ENCODE data around the gene ZC3H12A. TPM values are rescaled to one million over a fixed set of nuclear protein-coding genes. Genes with fewer than 3 reads are reported as not detected.
A peak's percentile ranks its signal among the peaks of the same experiment; 100 is the strongest.

The ZC3H12A gene
- total and polyA plus RNA-seq, 2 experiments from 2014 or later: 9.0 to 9.3 TPM

GRCh38 chr1:37432716-37433115 is 41.7 kb upstream of the ZC3H12A start:
- Mint-ChIP-seq H3K36me3 (ENCODE audit: low read depth) (no peaks in the 10 kb centered on the region), H3K4me3 (no peak overlapping the region), H3K27me3 (ENCODE audit: insufficient read depth, low read depth, poor library complexity) (peaks cover 11% of the 10 kb centered on the region), H3K27ac (no peak overlapping the region), H3K4me1 (peaks cover 14% of the 10 kb centered on the region; the same call in 2 of the 3 replicates), H3K9me3 (no peaks in the 10 kb centered on the region)
- no peak overlapping the region for H3K27ac ChIP-seq (ENCODE audit: low read depth)
- H3K4me1 ChIP-seq (ENCODE audit: insufficient read depth): peaks cover 4% of the 10 kb centered on the region; the same call in 1 of the 2 replicates
- DNase-seq (ENCODE audit: low spot score): no peak
- H3K27me3 ChIP-seq (ENCODE audit: insufficient read depth): no peaks in the 10 kb centered on the region
- no peaks in the 10 kb centered on the region for H4K20me1 ChIP-seq (replicated peaks; ENCODE audit: insufficient read depth)
- H3F3A ChIP-seq (replicated peaks; ENCODE audit: low read depth): no peaks in the 10 kb centered on the region
- H3K4me2 ChIP-seq: no peak overlapping the region
- H2AFZ ChIP-seq: 0 out of 2 replicates have a peak overlapping the region, but pooled peaks have one; percentile 28
- TF ChIP-seq JUNB (IDR thresholded peaks at IDR 0.05; ENCODE audit: unreplicated experiment) (no peak), NANOG (IDR thresholded peaks at IDR 0.05; ENCODE audit: borderline replicate concordance) (no peak), REST (IDR thresholded peaks at IDR 0.05; ENCODE audit: unreplicated experiment) (no peak), ZNF331 (CRISPR knock-in tag; IDR thresholded peaks at IDR 0.05; ENCODE audit: low read depth) (no peak), ZNF114 (CRISPR knock-in tag; IDR thresholded peaks at IDR 0.05) (no peak), ETS1 (IDR thresholded peaks at IDR 0.05) (no peak), CREB1 (CRISPR knock-in tag; IDR thresholded peaks at IDR 0.05; ENCODE audit: low read depth) (no peak), CTCF (conservative IDR thresholded peaks at IDR 0.05; ENCODE audit: low read depth in 2 of 2) (no peak; a peak in 1 of 4 replicates), EZH2phosphoT487 (IDR thresholded peaks at IDR 0.05; ENCODE audit: unreplicated experiment) (no peak), POLR2AphosphoS5 (IDR thresholded peaks at IDR 0.05; ENCODE audit: low read depth) (no peak), STAT1 (IDR thresholded peaks at IDR 0.05; ENCODE audit: unreplicated experiment) (no peak), EZH2 (IDR thresholded peaks at IDR 0.05; ENCODE audit: low read depth, unreplicated experiment) (no peak), ZNF462 (CRISPR knock-in tag; IDR thresholded peaks at IDR 0.05) (no peak)
- no peaks in the 10 kb centered on the region for H3K9me2 ChIP-seq (ENCODE audit: insufficient read depth)
- H3K79me2 ChIP-seq (replicated peaks; ENCODE audit: insufficient read depth): no peaks in the 10 kb centered on the region
- H3K36me3 ChIP-seq (ENCODE audit: insufficient read depth): no peaks in the 10 kb centered on the region
- H3K4me3 ChIP-seq: no peak overlapping the region
- no peak for ATAC-seq

Data from GM23338 (cell line).